T47D (cell line): ENCODE results near the gene C18orf54.
"Not testable (repeated sequence)": the region's sequence is repeated elsewhere in the genome, so short reads cannot be mapped to it uniquely, and the experiment has no call there.

ENCODE experiments used
- DNase-seq, 2 experiments: peaks; one replicate each; pipeline versions ENCODE4 v3.0.0 to v3.0.0-alpha.2; 2011 to 2012; ENCODE audit warnings: low read depth in 1 of 2, low spot score in 1 of 2
- JUND ChIP-seq: IDR thresholded peaks from 2 replicates; pipeline ENCODE4 v1.6.1; 2012; ENCODE audit warnings: low read depth
- in situ Hi-C: cut with HindIII; loops from 2 replicates; pipeline ENCODE4 v1.10.0; 2016; ENCODE audit warnings: low sequenced_read_pairs, low pct_unique_long_range_greater_than_20kb

Gene C18orf54

GRCh38 chr18:54357660-54358494, at the start of gene C18orf54, which contains the start of gene STARD6:
Gene C18orf54, plus strand, starts transcription at chr18:54357906. Its CDS starts 2,667 bp downstream, at chr18:54360573.
Gene STARD6, minus strand, starts transcription at chr18:54357858. Its CDS starts 3,285 bp downstream, at chr18:54354573.
- no peak for TF ChIP-seq JUND
- in situ Hi-C loops, result no loop called here
- peak; percentile 70 to 88 for DNase-seq

- DNase-seq, in situ Hi-C loops: not testable (repeated sequence)
Measured at GRCh38 chr18:54309564-54309963, 48.1 kb upstream of the C18orf54 start.

GRCh38 chr18:54316071-54316820, 41.5 kb upstream of the C18orf54 start:
- DNase-seq, result no peak
- in situ Hi-C loops, result no loop called here
- no peak for TF ChIP-seq JUND

- in situ Hi-C loops, result no loop called here
- DNase-seq, result no peak
- TF ChIP-seq JUND, result no peak
Measured at GRCh38 chr18:54323561-54323960, 34.1 kb upstream of the C18orf54 start.

- in situ Hi-C loops, result no loop called here
- no peak for TF ChIP-seq JUND
- no peak for DNase-seq
Measured at GRCh38 chr18:54323970-54324369, 33.7 kb upstream of the C18orf54 start.

- DNase-seq, result no peak
- TF ChIP-seq JUND, result no peak
- in situ Hi-C loops, result no loop called here
Measured at GRCh38 chr18:54327818-54328217, 29.9 kb upstream of the C18orf54 start.

GRCh38 chr18:54329787-54330186, 27.9 kb upstream of the C18orf54 start:
- no peak for DNase-seq
- TF ChIP-seq JUND, result no peak
- in situ Hi-C loops, result no loop called here

GRCh38 chr18:54330768-54331548, 26.7 kb upstream of the C18orf54 start:
- in situ Hi-C loops, result no loop called here
- no peak for TF ChIP-seq JUND
- no peak for DNase-seq

- no peak for DNase-seq
- no peak for TF ChIP-seq JUND
- in situ Hi-C loops, result no loop called here
Measured at GRCh38 chr18:54335638-54336173, 22.0 kb upstream of the C18orf54 start.

- DNase-seq, result no peak
- in situ Hi-C loops, result no loop called here
- no peak for TF ChIP-seq JUND
Measured at GRCh38 chr18:54338230-54338629, 19.5 kb upstream of the C18orf54 start.

GRCh38 chr18:54351186-54351585, 6.5 kb upstream of the C18orf54 start:
- in situ Hi-C loops, result no loop called here
- TF ChIP-seq JUND, result no peak
- no peak for DNase-seq

- DNase-seq, result peak in 1 of 2 experiments; percentile 0
- in situ Hi-C loops, result no loop called here
- no peak for TF ChIP-seq JUND
Measured at GRCh38 chr18:54357082-54357659, 535 bp upstream of the C18orf54 start.
